GM18907 (cell line): ENCODE measurements around the gene CNNM3.

ENCODE experiments used
- ATAC-seq: cut with Tn5 transposase; IDR thresholded peaks from one replicate; pipeline ENCODE4 v1.9.1; 2021; ENCODE audit warnings: mild to moderate bottlenecking, moderate library complexity; ENCODE audit not compliant: unreplicated experiment

CNNM3 gene

GRCh38 chr2:96874198-96874831 is 58.2 kb downstream of the CNNM3 start:
- ATAC-seq: peak; percentile 61

GRCh38 chr2:96875498-96876268 is 59.6 kb downstream of the CNNM3 start:
- no peak for ATAC-seq

- ATAC-seq: no peak
These were observed 60.4 kb downstream of the CNNM3 start for GRCh38 chr2:96876269-96877041.

- ATAC-seq: no peak
These were observed 61.0 kb downstream of the CNNM3 start for GRCh38 chr2:96877042-96877451.

GRCh38 chr2:96877631-96878092 is 61.6 kb downstream of the CNNM3 start:
- ATAC-seq: no peak

GRCh38 chr2:96878171-96878570 is 62.1 kb downstream of the CNNM3 start:
- ATAC-seq: no peak

GRCh38 chr2:96878796-96879544 is 62.9 kb downstream of the CNNM3 start:
- no peak for ATAC-seq

- no peak for ATAC-seq
These were observed 63.5 kb downstream of the CNNM3 start for GRCh38 chr2:96879545-96880040.

GRCh38 chr2:96880891-96881273 is 64.8 kb downstream of the CNNM3 start:
- no peak for ATAC-seq

GRCh38 chr2:96881349-96882195 is 65.5 kb downstream of the CNNM3 start:
- no peak for ATAC-seq

GRCh38 chr2:96882230-96882629 is 66.2 kb downstream of the CNNM3 start:
- ATAC-seq: no peak

GRCh38 chr2:96882906-96883305 is 66.8 kb downstream of the CNNM3 start:
- ATAC-seq: no peak

GRCh38 chr2:96883306-96883705 is 67.2 kb downstream of the CNNM3 start:
- ATAC-seq: no peak
